Prostate gland (tissue), 2 donors: ENCODE results near the gene PDE11A. TPM values are rescaled to one million over a fixed set of nuclear protein-coding genes. Genes with fewer than 3 reads are reported as not detected.
"Not testable (repeated sequence)": the region's sequence is repeated elsewhere in the genome, so short reads cannot be mapped to it uniquely, and the experiment has no call there.

ENCODE experiments used
- DNase-seq: peaks from one replicate; pipeline ENCODE4 v3.0.0-alpha.2; 2019; ENCODE audit warnings: low spot score
- H3K27ac ChIP-seq, 2 donors: fragments of 200-600 bp; sonication (generic); 2 replicates each; pipeline ENCODE4 v1.5.1; 2017 to 2019
- H3K27me3 ChIP-seq: fragments of 200-600 bp; sonication (generic); replicated peaks from 2 replicates; pipeline ENCODE4 v1.5.1; 2019; ENCODE audit not compliant: insufficient read depth
- H3K36me3 ChIP-seq, 2 donors: fragments of 200-600 bp; sonication (generic); 1 replicate in 1 of 2; 2 replicates in 1 of 2; pipeline versions ENCODE4 v1.5.1 to v1.8.1; 2017 to 2019
- H3K4me1 ChIP-seq: fragments of 200-600 bp; sonication (generic); replicated peaks from 2 replicates; pipeline ENCODE4 v1.5.1; 2019
- H3K4me3 ChIP-seq, 2 donors: fragments of 200-600 bp; sonication (generic); 2 replicates each; pipeline ENCODE4 v1.5.1; 2017 to 2019
- H3K9me3 ChIP-seq: fragments of 200-600 bp; sonication (generic); 2 replicates; pipeline ENCODE4 v1.5.1; 2017
- CTCF ChIP-seq, 4 experiments: fragments of 200-600 bp in 2 of 4; fragments of 450-650 bp in 2 of 4; sonication (generic) in 2 of 4; IDR thresholded peaks; 1 replicate in 3 of 4; 2 replicates in 1 of 4; pipeline ENCODE4 v1.5.1; 2016 to 2019; ENCODE audit warnings: antibody characterized with exemption in 4 of 4, mild to moderate bottlenecking in 2 of 4, moderate library complexity in 2 of 4
- POLR2A ChIP-seq: fragments of 450-650 bp; IDR thresholded peaks from one replicate; pipeline ENCODE4 v1.6.1; 2016; ENCODE audit warnings: antibody characterized with exemption, mild to moderate bottlenecking
- POLR2AphosphoS5 ChIP-seq: sonication (generic); formaldehyde crosslinking; IDR thresholded peaks from one replicate; pipeline ENCODE4 v1.6.1; 2017; ENCODE audit warnings: antibody characterized with exemption
- WGBS: methylation state at CpG from one replicate; pipeline ENCODE4 v1.1.5; 2018; 5-methylcytosine and 5-hydroxymethylcytosine counted together
- intact Hi-C: fragments of 100-400 bp; cut with DNase I; formaldehyde crosslinking; loops from one replicate; pipeline ENCODE4 v1.14.2; 2022
- total RNA-seq, 2 donors: library from RNA; depleted of rRNA; stranded (reverse); fragments of >200 nt; gene quantifications; one replicate each; pipeline ENCODE4 v1.1.0, GENCODE V29; 2016

The PDE11A gene
- total RNA-seq, 2 donors from 2014 or later = 14.9 to 26.6 TPM

- Histone ChIP-seq H3K9me3 (no peaks in the 10 kb centered on the region), H3K36me3 (no peaks in the 10 kb centered on the region), H3K27ac (no peak overlapping the region), H3K4me1 (no peaks in the 10 kb centered on the region), H3K4me3 (no peak overlapping the region), H3K27me3 (no peaks in the 10 kb centered on the region)
- intact Hi-C loops = no loop called here
- TF ChIP-seq CTCF (IDR thresholded peaks at IDR 0.05) (no peak), POLR2A (no peak), POLR2AphosphoS5 (no peak)
- no peak for DNase-seq
Measured at GRCh38 chr2:178093471-178093870, 20.9 kb upstream of the PDE11A start.

GRCh38 chr2:178088774-178089270 lies 16.2 kb upstream of the PDE11A start:
- no peaks in the 10 kb centered on the region for H3K9me3 ChIP-seq
- WGBS = 65% methylated on average over 6 of the region's 6 CpGs
- H3K27ac ChIP-seq = no peak overlapping the region
- intact Hi-C loops = no loop called here
- H3K4me3 ChIP-seq = no peak overlapping the region
- no peaks in the 10 kb centered on the region for H3K4me1 ChIP-seq
- no peaks in the 10 kb centered on the region for H3K36me3 ChIP-seq
- DNase-seq = no peak
- no peaks in the 10 kb centered on the region for H3K27me3 ChIP-seq
- TF ChIP-seq CTCF (IDR thresholded peaks at IDR 0.05) (no peak), POLR2A (no peak), POLR2AphosphoS5 (no peak)

- intact Hi-C loops = no loop called here
- Histone ChIP-seq H3K4me1 (no peaks in the 10 kb centered on the region), H3K36me3 (no peaks in the 10 kb centered on the region), H3K27me3 (no peaks in the 10 kb centered on the region), H3K9me3 (no peaks in the 10 kb centered on the region), H3K4me3 (no peak overlapping the region), H3K27ac (no peak overlapping the region)
- TF ChIP-seq POLR2A (no peak), CTCF (IDR thresholded peaks at IDR 0.05) (no peak), POLR2AphosphoS5 (no peak)
- WGBS = 66% methylated on average over 3 of the region's 3 CpGs
- no peak for DNase-seq
Measured at GRCh38 chr2:178084273-178084672, 11.7 kb upstream of the PDE11A start.

- Histone ChIP-seq H3K36me3 (no peaks in the 10 kb centered on the region), H3K9me3 (no peaks in the 10 kb centered on the region), H3K4me3 (no peak overlapping the region), H3K4me1 (no peaks in the 10 kb centered on the region), H3K27ac (no peak overlapping the region), H3K27me3 (no peaks in the 10 kb centered on the region)
- no peak for TF ChIP-seq CTCF (IDR thresholded peaks at IDR 0.05)
- no peak for TF ChIP-seq POLR2AphosphoS5
- no peak for TF ChIP-seq POLR2A
- intact Hi-C loops = no loop called here
- WGBS = 77% methylated on average over 3 of the region's 3 CpGs
- no peak for DNase-seq
Measured at GRCh38 chr2:178082408-178083045, 9.9 kb upstream of the PDE11A start.

GRCh38 chr2:178079279-178079678 lies 6.7 kb upstream of the PDE11A start:
- DNase-seq, H3K4me3 ChIP-seq, H3K9me3 ChIP-seq, H3K36me3 ChIP-seq, H3K27ac ChIP-seq, H3K4me1 ChIP-seq, H3K27me3 ChIP-seq: not testable (repeated sequence)
- intact Hi-C loops = loop anchor here (10.0 kb wide), 1 partner anchor 284 kb away; no protein-coding TSS in a partner anchor
- whole genome bisulfite sequencing = 91% methylated on average over 3 of the region's 3 CpGs
